B cell (primary cell): ENCODE measurements around the gene RNASE2.

Experiments
- EZH2 ChIP-seq: IDR thresholded peaks from 2 replicates; pipeline ENCODE4 v1.6.1; 2012; ENCODE audit warnings: borderline replicate concordance, low read depth, mild to moderate bottlenecking, moderate library complexity, low read length; ENCODE audit not compliant: insufficient read depth, poor library complexity, severe bottlenecking
- TF ChIP-seq, protein P1 (sequence below): fragments of 200-600 bp; IDR thresholded peaks from one replicate; pipeline ENCODE4 v1.8.0; 2022; ENCODE audit warnings: antibody characterized with exemption, mild to moderate bottlenecking

DNA sequence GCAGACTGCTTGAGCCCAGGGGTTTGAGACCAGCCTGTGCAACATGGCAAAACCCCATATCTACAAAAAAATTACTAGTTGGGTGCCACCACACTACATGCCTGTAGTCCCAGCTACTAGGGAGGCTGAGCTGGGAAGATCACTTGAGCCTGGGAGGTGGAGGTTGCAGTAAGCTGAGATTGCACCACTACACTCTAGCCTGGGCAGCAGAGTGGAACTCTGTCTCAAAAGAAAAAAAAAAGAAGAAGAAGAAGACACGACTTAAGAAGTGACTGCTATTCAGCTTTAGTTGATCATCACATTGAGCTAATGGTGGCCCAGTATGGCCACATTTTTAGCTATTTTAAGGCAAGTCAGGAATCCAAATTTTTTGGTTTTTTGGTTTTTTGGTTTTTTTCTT is 25.6 kb downstream of the RNASE2 start:
- TF ChIP-seq, protein P1, sequence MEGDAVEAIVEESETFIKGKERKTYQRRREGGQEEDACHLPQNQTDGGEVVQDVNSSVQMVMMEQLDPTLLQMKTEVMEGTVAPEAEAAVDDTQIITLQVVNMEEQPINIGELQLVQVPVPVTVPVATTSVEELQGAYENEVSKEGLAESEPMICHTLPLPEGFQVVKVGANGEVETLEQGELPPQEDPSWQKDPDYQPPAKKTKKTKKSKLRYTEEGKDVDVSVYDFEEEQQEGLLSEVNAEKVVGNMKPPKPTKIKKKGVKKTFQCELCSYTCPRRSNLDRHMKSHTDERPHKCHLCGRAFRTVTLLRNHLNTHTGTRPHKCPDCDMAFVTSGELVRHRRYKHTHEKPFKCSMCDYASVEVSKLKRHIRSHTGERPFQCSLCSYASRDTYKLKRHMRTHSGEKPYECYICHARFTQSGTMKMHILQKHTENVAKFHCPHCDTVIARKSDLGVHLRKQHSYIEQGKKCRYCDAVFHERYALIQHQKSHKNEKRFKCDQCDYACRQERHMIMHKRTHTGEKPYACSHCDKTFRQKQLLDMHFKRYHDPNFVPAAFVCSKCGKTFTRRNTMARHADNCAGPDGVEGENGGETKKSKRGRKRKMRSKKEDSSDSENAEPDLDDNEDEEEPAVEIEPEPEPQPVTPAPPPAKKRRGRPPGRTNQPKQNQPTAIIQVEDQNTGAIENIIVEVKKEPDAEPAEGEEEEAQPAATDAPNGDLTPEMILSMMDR = no peak
- no peak for TF ChIP-seq EZH2
